SU-DHL-6 (cell line): ENCODE results near the gene CHCT1.

Source experiments
- H2AFZ ChIP-seq: fragments of 200-600 bp; sonication (generic); 2 replicates; pipeline ENCODE4 v1.6.1; 2014; ENCODE audit warnings: low read depth, mild to moderate bottlenecking, moderate library complexity, mixed read lengths, antibody characterized with exemption, low read length; ENCODE audit not compliant: severe bottlenecking
- H3F3A ChIP-seq: fragments of 200-600 bp; shearing (Covaris generic); 2 replicates; pipeline ENCODE4 v1.6.0; 2016; ENCODE audit warnings: antibody characterized with exemption, mild to moderate bottlenecking; ENCODE audit not compliant: insufficient read depth
- H3K27ac ChIP-seq: fragments of 200-600 bp; sonication (generic); 2 replicates; pipeline ENCODE4 v1.5.1; 2016; ENCODE audit warnings: low read depth, mild to moderate bottlenecking, low read length, moderate library complexity, mixed read lengths
- H3K27me3 ChIP-seq: fragments of 200-600 bp; sonication (generic), shearing (Covaris generic); 2 replicates; pipeline ENCODE4 v1.6.0; 2014; ENCODE audit warnings: mild to moderate bottlenecking, low read length
- H3K36me3 ChIP-seq: fragments of 200-600 bp; sonication (generic); 2 replicates; pipeline ENCODE4 v1.6.1; 2014; ENCODE audit warnings: mild to moderate bottlenecking, low read length, mixed read lengths
- H3K4me2 ChIP-seq: fragments of 300-600, 200-600 bp; shearing (Covaris generic), sonication (generic); 2 replicates; pipeline ENCODE4 v1.6.0; 2014; ENCODE audit warnings: low read length, low read depth, mild to moderate bottlenecking; ENCODE audit not compliant: poor library complexity, severe bottlenecking
- H3K4me3 ChIP-seq: fragments of 200-600 bp; sonication (generic); 2 replicates; pipeline ENCODE4 v1.5.1; 2014; ENCODE audit warnings: antibody characterized with exemption, low read length, mild to moderate bottlenecking, mixed read lengths; ENCODE audit not compliant: insufficient read depth, poor library complexity, severe bottlenecking
- H3K79me2 ChIP-seq: fragments of 200-600 bp; sonication (generic); 2 replicates; pipeline ENCODE4 v1.6.1; 2014; ENCODE audit warnings: mild to moderate bottlenecking, low read length, moderate library complexity; ENCODE audit not compliant: insufficient read depth
- H3K9ac ChIP-seq: fragments of 200-600 bp; sonication (generic); 2 replicates; pipeline ENCODE4 v1.7.0; 2014; ENCODE audit warnings: mild to moderate bottlenecking, low read length
- H3K9me2 ChIP-seq: fragments of 200-600 bp; sonication (generic); replicated peaks from 2 replicates; pipeline ENCODE4 v1.6.1; 2014; ENCODE audit warnings: low read length; ENCODE audit not compliant: insufficient read depth
- H3K9me3 ChIP-seq: fragments of 200-600 bp; sonication (generic); 2 replicates; pipeline ENCODE4 v1.6.1; 2014; ENCODE audit warnings: low read length, mixed read lengths; ENCODE audit not compliant: insufficient read depth
- H4K20me1 ChIP-seq: fragments of 200-600 bp; sonication (generic); 2 replicates; pipeline ENCODE4 v1.6.1; 2014; ENCODE audit warnings: low read depth, mild to moderate bottlenecking, antibody characterized with exemption, low read length, moderate library complexity, mixed read lengths
- EZH2phosphoT487 ChIP-seq: fragments of 200-600 bp; sonication (generic), shearing (Covaris generic); conservative IDR thresholded peaks from 2 replicates; pipeline ENCODE4 v1.6.1; 2018; ENCODE audit warnings: mild to moderate bottlenecking, antibody characterized with exemption, low read length, moderate library complexity, mixed read lengths
- TF ChIP-seq, protein P1 (sequence below): fragments of 200-600 bp; sonication (generic); IDR thresholded peaks from one replicate; pipeline ENCODE4 v1.5.1; 2017; ENCODE audit warnings: antibody characterized with exemption, mild to moderate bottlenecking, low read length, moderate library complexity; ENCODE audit not compliant: insufficient read depth, poor library complexity, severe bottlenecking

The CHCT1 gene

DNA sequence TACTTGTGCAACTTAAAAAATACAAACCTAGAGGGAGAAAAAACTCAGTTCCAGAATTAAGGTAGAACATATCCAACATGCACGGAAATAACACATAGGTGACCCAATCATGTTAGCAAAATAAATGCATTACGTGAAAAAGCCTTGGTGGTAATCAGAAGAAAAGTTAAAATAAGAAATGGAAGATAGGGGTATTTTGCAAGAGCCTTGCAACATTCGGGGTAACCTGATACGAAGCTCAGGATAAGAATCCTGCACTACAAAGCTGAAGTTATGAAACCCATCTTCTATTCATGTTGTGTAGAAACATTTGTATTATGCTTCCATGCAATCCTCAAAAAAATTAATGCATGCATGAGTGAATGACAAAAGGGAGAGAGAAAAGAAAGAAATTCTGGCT is 33.1 kb downstream of the CHCT1 start:
- H3K4me2 ChIP-seq = no peak overlapping the region
- no peak overlapping the region for H3K9ac ChIP-seq
- no peaks in the 10 kb centered on the region for H3K9me2 ChIP-seq
- no peaks in the 10 kb centered on the region for H3K27me3 ChIP-seq
- H3K4me3 ChIP-seq = no peak overlapping the region
- H3K36me3 ChIP-seq = peaks cover 11% of the 10 kb centered on the region; the same call in 1 of the 2 replicates
- no peak overlapping the region for H3K27ac ChIP-seq
- H2AFZ ChIP-seq = no peak overlapping the region
- H3K79me2 ChIP-seq = no peaks in the 10 kb centered on the region
- H4K20me1 ChIP-seq = no peaks in the 10 kb centered on the region
- H3K9me3 ChIP-seq = no peaks in the 10 kb centered on the region
- no peaks in the 10 kb centered on the region for H3F3A ChIP-seq
- TF ChIP-seq, protein P1, sequence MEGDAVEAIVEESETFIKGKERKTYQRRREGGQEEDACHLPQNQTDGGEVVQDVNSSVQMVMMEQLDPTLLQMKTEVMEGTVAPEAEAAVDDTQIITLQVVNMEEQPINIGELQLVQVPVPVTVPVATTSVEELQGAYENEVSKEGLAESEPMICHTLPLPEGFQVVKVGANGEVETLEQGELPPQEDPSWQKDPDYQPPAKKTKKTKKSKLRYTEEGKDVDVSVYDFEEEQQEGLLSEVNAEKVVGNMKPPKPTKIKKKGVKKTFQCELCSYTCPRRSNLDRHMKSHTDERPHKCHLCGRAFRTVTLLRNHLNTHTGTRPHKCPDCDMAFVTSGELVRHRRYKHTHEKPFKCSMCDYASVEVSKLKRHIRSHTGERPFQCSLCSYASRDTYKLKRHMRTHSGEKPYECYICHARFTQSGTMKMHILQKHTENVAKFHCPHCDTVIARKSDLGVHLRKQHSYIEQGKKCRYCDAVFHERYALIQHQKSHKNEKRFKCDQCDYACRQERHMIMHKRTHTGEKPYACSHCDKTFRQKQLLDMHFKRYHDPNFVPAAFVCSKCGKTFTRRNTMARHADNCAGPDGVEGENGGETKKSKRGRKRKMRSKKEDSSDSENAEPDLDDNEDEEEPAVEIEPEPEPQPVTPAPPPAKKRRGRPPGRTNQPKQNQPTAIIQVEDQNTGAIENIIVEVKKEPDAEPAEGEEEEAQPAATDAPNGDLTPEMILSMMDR = no peak
- no peak for TF ChIP-seq EZH2phosphoT487

DNA sequence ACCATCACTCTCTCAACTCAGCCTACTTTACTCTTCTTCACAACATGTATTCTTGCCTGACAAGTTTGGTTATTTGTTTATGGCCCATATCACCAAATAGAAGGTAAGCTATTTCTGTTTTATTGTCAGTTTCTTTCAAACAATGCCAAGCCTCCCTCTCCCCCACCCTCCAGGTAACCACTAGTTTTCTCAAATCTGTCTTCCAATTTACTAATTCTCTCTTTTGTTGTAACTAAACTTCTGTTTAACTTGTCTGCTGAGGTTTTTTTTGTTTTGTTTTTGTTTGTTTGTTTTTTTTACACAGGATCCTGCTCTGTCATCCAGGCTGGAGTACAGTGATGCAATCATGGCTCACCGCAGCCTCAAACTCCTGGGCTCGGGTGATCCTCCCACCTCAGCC is 34.9 kb downstream of the CHCT1 start:
- no peaks in the 10 kb centered on the region; the same call in 1 of the 2 replicates for H3F3A ChIP-seq
- H3K27me3 ChIP-seq = no peaks in the 10 kb centered on the region
- H3K36me3 ChIP-seq = peaks cover 15% of the 10 kb centered on the region; the same call in 1 of the 2 replicates
- no peak for TF ChIP-seq EZH2phosphoT487
- TF ChIP-seq, protein P1 = no peak
- no peak overlapping the region for H3K4me3 ChIP-seq
- no peaks in the 10 kb centered on the region for H3K9me3 ChIP-seq
- no peaks in the 10 kb centered on the region for H3K79me2 ChIP-seq
- H3K9ac ChIP-seq = no peak overlapping the region
- no peaks in the 10 kb centered on the region for H3K9me2 ChIP-seq
- H3K27ac ChIP-seq = no peak overlapping the region
- H2AFZ ChIP-seq = no peak overlapping the region
- H4K20me1 ChIP-seq = no peaks in the 10 kb centered on the region
- no peak overlapping the region for H3K4me2 ChIP-seq

DNA sequence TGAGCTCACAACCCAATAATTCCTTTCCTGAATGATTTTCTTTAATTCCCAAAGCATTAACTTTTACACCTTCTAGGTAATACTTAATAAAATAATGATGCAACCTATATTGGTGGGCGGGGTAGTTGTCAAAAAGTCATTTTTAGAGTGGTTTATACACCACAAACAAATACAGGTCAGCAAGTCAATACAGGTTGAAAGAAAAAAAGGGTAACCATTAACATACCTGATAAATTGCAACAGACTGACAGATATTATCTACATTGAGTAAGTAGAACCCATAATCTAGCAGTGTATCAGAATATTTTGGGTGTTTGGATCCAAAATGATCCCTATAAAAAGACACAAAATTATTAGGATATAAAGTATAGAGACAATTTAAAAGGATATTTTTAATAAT is 39.3 kb downstream of the CHCT1 start:
- no peak for TF ChIP-seq EZH2phosphoT487
- TF ChIP-seq, protein P1 = no peak
- H3K4me2 ChIP-seq = no peak overlapping the region
- H3K9me3 ChIP-seq = no peaks in the 10 kb centered on the region
- H3K27me3 ChIP-seq = no peaks in the 10 kb centered on the region
- no peak overlapping the region for H3K27ac ChIP-seq
- H3K36me3 ChIP-seq = peaks cover 16% of the 10 kb centered on the region; the same call in 1 of the 2 replicates
- no peaks in the 10 kb centered on the region for H3K79me2 ChIP-seq
- H3F3A ChIP-seq = no peaks in the 10 kb centered on the region; the same call in none of the 2 replicates
- no peaks in the 10 kb centered on the region for H3K9me2 ChIP-seq
- H3K4me3 ChIP-seq = no peak overlapping the region
- no peaks in the 10 kb centered on the region for H4K20me1 ChIP-seq
- H2AFZ ChIP-seq = no peak overlapping the region
- no peak overlapping the region for H3K9ac ChIP-seq
